Activated T-cell treated with anti-CD3 and anti-CD28 coated beads, Interleukin-2, amount 50 U/mL, for 48 hours (primary cell): Measurements from ENCODE around the gene HSPB6.
A peak's percentile ranks its signal among the peaks of the same experiment; 100 is the strongest.
"Not testable (repeated sequence)": the region's sequence is repeated elsewhere in the genome, so short reads cannot be mapped to it uniquely, and the experiment has no call there.

Source experiments
- DNase-seq, 2 experiments: peaks; one replicate each; pipeline ENCODE4 v3.0.0-alpha.2; 2020

Gene HSPB6

GRCh38 chr19:35729021-35729420 is 27.8 kb downstream of the HSPB6 start:
- DNase-seq = no peak

- no peak for DNase-seq
These were observed 28.7 kb downstream of the HSPB6 start for GRCh38 chr19:35727956-35728706.

GRCh38 chr19:35727053-35727955 is 29.5 kb downstream of the HSPB6 start:
- no peak for DNase-seq

- no peak for DNase-seq
These were observed 31.5 kb downstream of the HSPB6 start for GRCh38 chr19:35725216-35725861.

GRCh38 chr19:35724560-35724959 is 32.3 kb downstream of the HSPB6 start:
- DNase-seq = no peak

- DNase-seq = not testable (repeated sequence)
These were observed 32.7 kb downstream of the HSPB6 start for GRCh38 chr19:35724132-35724531.

GRCh38 chr19:35723671-35724070 is 33.2 kb downstream of the HSPB6 start:
- no peak for DNase-seq

GRCh38 chr19:35722897-35723296 is 33.9 kb downstream of the HSPB6 start:
- no peak for DNase-seq

- no peak for DNase-seq
These were observed 34.4 kb downstream of the HSPB6 start for GRCh38 chr19:35722461-35722860.

GRCh38 chr19:35721374-35721773 is 35.5 kb downstream of the HSPB6 start:
- DNase-seq = no peak

GRCh38 chr19:35720648-35721047 is 36.2 kb downstream of the HSPB6 start:
- DNase-seq = no peak

- no peak for DNase-seq
These were observed 36.7 kb downstream of the HSPB6 start for GRCh38 chr19:35720163-35720524.

- DNase-seq = no peak
These were observed 37.2 kb downstream of the HSPB6 start for GRCh38 chr19:35719402-35720162.

- peak; percentile 73 to 78 for DNase-seq
These were observed 38.3 kb downstream of the HSPB6 start for GRCh38 chr19:35718345-35719041.

GRCh38 chr19:35717665-35718344 is 39.0 kb downstream of the HSPB6 start, which contains the start of gene KMT2B:
KMT2B (plus strand) TSS chr19:35718003; CDS start chr19:35718019, 16 bp downstream.
- peak; percentile 95 to 97 for DNase-seq

- DNase-seq = peak; percentile 88
These were observed 39.8 kb downstream of the HSPB6 start for GRCh38 chr19:35716801-35717664.

GRCh38 chr19:35715981-35716800 is 40.6 kb downstream of the HSPB6 start:
- peak; percentile 56 for DNase-seq

GRCh38 chr19:35715355-35715809 is 41.4 kb downstream of the HSPB6 start:
- no peak for DNase-seq
